GM23338 (cell line): ENCODE results near the gene GPR37. TPM values are rescaled to one million over a fixed set of nuclear protein-coding genes. Genes with fewer than 3 reads are reported as not detected.
A peak's percentile ranks its signal among the peaks of the same experiment; 100 is the strongest.

Experiments used
- ATAC-seq: fragments of 200-7000 bp; cut with Tn5 transposase; 3 replicates; pipeline ENCODE4 v1.9.1; 2020
- DNase-seq: peaks from one replicate; pipeline ENCODE4 v3.0.0-alpha.2; 2015; ENCODE audit warnings: low spot score
- H2AFZ ChIP-seq: fragments of 200-600 bp; sonication (generic); 2 replicates; pipeline ENCODE4 v1.8.0; 2016; ENCODE audit warnings: antibody characterized with exemption, mild to moderate bottlenecking, moderate library complexity
- H3F3A ChIP-seq: fragments of 200-600 bp; sonication (generic); replicated peaks from 2 replicates; pipeline ENCODE4 v1.8.0; 2017; ENCODE audit warnings: antibody characterized with exemption, mixed run types, low read depth
- H3K27ac ChIP-seq: fragments of 200-600 bp; sonication (generic); 2 replicates; pipeline ENCODE4 v1.6.1; 2016; ENCODE audit warnings: low read depth
- H3K27me3 ChIP-seq: fragments of 200-600 bp; sonication (generic); 2 replicates; pipeline ENCODE4 v1.8.0; 2016; ENCODE audit warnings: mild to moderate bottlenecking, mixed run types, moderate library complexity; ENCODE audit not compliant: insufficient read depth
- H3K36me3 ChIP-seq: fragments of 200-600 bp; sonication (generic); 2 replicates; pipeline ENCODE4 v1.8.0; 2016; ENCODE audit warnings: mild to moderate bottlenecking; ENCODE audit not compliant: insufficient read depth
- H3K4me1 ChIP-seq: fragments of 200-600 bp; sonication (generic); 2 replicates; pipeline ENCODE4 v1.8.0; 2016; ENCODE audit warnings: mild to moderate bottlenecking, moderate library complexity; ENCODE audit not compliant: insufficient read depth
- H3K4me2 ChIP-seq: fragments of 200-600 bp; sonication (generic); 2 replicates; pipeline ENCODE4 v1.7.1; 2017; ENCODE audit warnings: mixed run types
- H3K4me3 ChIP-seq: fragments of 200-600 bp; sonication (generic); 2 replicates; pipeline ENCODE4 v1.6.1; 2016; ENCODE audit warnings: mixed run types
- H3K79me2 ChIP-seq: fragments of 200-600 bp; sonication (generic); replicated peaks from 2 replicates; pipeline ENCODE4 v1.8.0; 2017; ENCODE audit warnings: mild to moderate bottlenecking; ENCODE audit not compliant: insufficient read depth
- H3K9me2 ChIP-seq: fragments of 200-600 bp; sonication (generic); 2 replicates; pipeline ENCODE4 v1.8.0; 2017; ENCODE audit not compliant: insufficient read depth
- H4K20me1 ChIP-seq: fragments of 200-600 bp; sonication (generic); replicated peaks from 2 replicates; pipeline ENCODE4 v1.8.0; 2017; ENCODE audit warnings: mild to moderate bottlenecking; ENCODE audit not compliant: insufficient read depth
- H3K27ac Mint-ChIP-seq: 2 replicates; pipeline ENCODE4 v1.8.0; 2020; ENCODE audit warnings: inconsistent platforms, mild to moderate bottlenecking, moderate library complexity, mixed read lengths
- H3K27me3 Mint-ChIP-seq: 3 replicates; pipeline ENCODE4 v1.8.0; 2022; ENCODE audit warnings: low read depth, mild to moderate bottlenecking, moderate library complexity, mixed read lengths, inconsistent platforms; ENCODE audit not compliant: insufficient read depth, poor library complexity
- H3K36me3 Mint-ChIP-seq: 3 replicates; pipeline ENCODE4 v1.8.0; 2021; ENCODE audit warnings: low read depth, mild to moderate bottlenecking, inconsistent platforms, moderate library complexity, mixed read lengths
- H3K4me1 Mint-ChIP-seq: 3 replicates; pipeline ENCODE4 v1.8.0; 2020; ENCODE audit warnings: mild to moderate bottlenecking, inconsistent platforms, mixed read lengths
- H3K4me3 Mint-ChIP-seq: 3 replicates; pipeline ENCODE4 v1.8.0; 2021; ENCODE audit warnings: moderate library complexity, mild to moderate bottlenecking, inconsistent platforms, mixed read lengths
- H3K9me3 Mint-ChIP-seq: 3 replicates; pipeline ENCODE4 v1.8.0; 2020; ENCODE audit warnings: moderate library complexity, mild to moderate bottlenecking, inconsistent platforms, mixed read lengths
- CREB1 ChIP-seq: fragments of 250-450 bp; sonication (Bioruptor Pico); IDR thresholded peaks from 2 replicates; pipeline ENCODE4 v1.5.0; 2020; ENCODE audit warnings: low read depth, mild to moderate bottlenecking, moderate library complexity
- CTCF ChIP-seq, 2 experiments: fragments of 200-600 bp in 1 of 2; sonication (generic) in 1 of 2; conservative IDR thresholded peaks; 2 replicates each; pipeline versions ENCODE4 v1.5.1 to v1.6.1; 2016 to 2017; ENCODE audit warnings: antibody characterized with exemption in 2 of 2, low read depth in 2 of 2, mild to moderate bottlenecking in 2 of 2, moderate library complexity in 1 of 2
- ETS1 ChIP-seq: IDR thresholded peaks from 2 replicates; pipeline ENCODE4 v1.6.1; 2016; ENCODE audit warnings: antibody characterized with exemption
- EZH2 ChIP-seq: fragments of 200-600 bp; sonication (generic); IDR thresholded peaks from one replicate; pipeline ENCODE4 v1.8.0; 2017; ENCODE audit warnings: antibody characterized with exemption, mild to moderate bottlenecking, low read depth; ENCODE audit not compliant: unreplicated experiment
- EZH2phosphoT487 ChIP-seq: fragments of 200-600 bp; sonication (generic); IDR thresholded peaks from one replicate; pipeline ENCODE4 v1.8.1; 2018; ENCODE audit warnings: antibody characterized with exemption; ENCODE audit not compliant: unreplicated experiment
- JUNB ChIP-seq: IDR thresholded peaks from one replicate; pipeline ENCODE4 v1.6.1; 2016; ENCODE audit warnings: antibody characterized with exemption; ENCODE audit not compliant: unreplicated experiment
- NANOG ChIP-seq: IDR thresholded peaks from 2 replicates; pipeline ENCODE4 v1.6.1; 2016; ENCODE audit warnings: antibody characterized with exemption, borderline replicate concordance
- POLR2AphosphoS5 ChIP-seq: IDR thresholded peaks from 2 replicates; pipeline ENCODE4 v1.6.1; 2016; ENCODE audit warnings: antibody characterized with exemption, low read depth
- REST ChIP-seq: IDR thresholded peaks from one replicate; pipeline ENCODE4 v1.6.1; 2018; ENCODE audit warnings: antibody characterized with exemption; ENCODE audit not compliant: unreplicated experiment
- STAT1 ChIP-seq: IDR thresholded peaks from one replicate; pipeline ENCODE4 v1.6.1; 2016; ENCODE audit warnings: antibody characterized with exemption; ENCODE audit not compliant: unreplicated experiment
- ZNF114 ChIP-seq: fragments of 250-450 bp; sonication (Bioruptor Pico); IDR thresholded peaks from 2 replicates; pipeline ENCODE4 v1.5.0; 2020; ENCODE audit warnings: mild to moderate bottlenecking, moderate library complexity
- ZNF462 ChIP-seq: fragments of 250-450 bp; sonication (Bioruptor Pico); IDR thresholded peaks from 2 replicates; pipeline ENCODE4 v1.5.0; 2020; ENCODE audit warnings: mild to moderate bottlenecking, moderate library complexity
- polyA plus RNA-seq: library from polyadenylated mRNA; unstranded; fragments of >200 nt; fragmentation: Nextera tagmentation; extraction: Ambion mirVana; gene quantifications from 2 replicates; pipeline ENCODE4 v1.2.1, GENCODE V29; 2016
- total RNA-seq: library from RNA; depleted of rRNA; stranded (reverse); fragments of >200 nt; shearing (Covaris generic); gene quantifications from 2 replicates; pipeline ENCODE4 v1.2.3, GENCODE V29; 2014

GPR37 gene
- total and polyA plus RNA-seq, 2 experiments from 2014 or later, result 3.9 to 8.5 TPM

GRCh38 chr7:124783271-124783670 lies 17.7 kb upstream of the GPR37 start:
- peak overlapping the region; percentile 91 for H2AFZ ChIP-seq
- peak overlapping the region; percentile 13 for H3K4me2 ChIP-seq
- no peaks in the 10 kb centered on the region for H3K36me3 Mint-ChIP-seq
- H3K9me2 ChIP-seq, result peaks cover 12% of the 10 kb centered on the region; the same call in 1 of the 2 replicates
- H3K27ac ChIP-seq, result peak overlapping the region; percentile 80; the same call in 1 of the 2 replicates
- ATAC-seq (no peak), DNase-seq (no peak)
- H3K36me3 ChIP-seq, result no peaks in the 10 kb centered on the region
- no peak overlapping the region for H3K4me3 Mint-ChIP-seq
- H3F3A ChIP-seq, result no peaks in the 10 kb centered on the region
- H3K27ac Mint-ChIP-seq, result no peak overlapping the region
- no peaks in the 10 kb centered on the region for H4K20me1 ChIP-seq
- no peak for TF ChIP-seq CTCF (conservative IDR thresholded peaks at IDR 0.05; ENCODE audit: low read depth in 2 of 2)
- TF ChIP-seq POLR2AphosphoS5, result no peak
- no peak for TF ChIP-seq ZNF114 (CRISPR knock-in tag)
- no peak for TF ChIP-seq ETS1
- no peak for TF ChIP-seq NANOG
- TF ChIP-seq CREB1 (CRISPR knock-in tag), result no peak
- TF ChIP-seq STAT1, result no peak
- no peak for TF ChIP-seq JUNB
- no peak for TF ChIP-seq REST
- no peak for TF ChIP-seq ZNF462
- TF ChIP-seq EZH2phosphoT487, result no peak
- no peak for TF ChIP-seq EZH2
- H3K4me1 Mint-ChIP-seq, result peaks cover 25% of the 10 kb centered on the region
- H3K79me2 ChIP-seq, result no peaks in the 10 kb centered on the region
- no peak overlapping the region for H3K4me3 ChIP-seq
- H3K27me3 Mint-ChIP-seq, result peaks cover 2% of the 10 kb centered on the region
- H3K4me1 ChIP-seq, result peaks cover 25% of the 10 kb centered on the region
- no peaks in the 10 kb centered on the region for H3K9me3 Mint-ChIP-seq
- no peaks in the 10 kb centered on the region for H3K27me3 ChIP-seq
